Measurements from ENCODE around the gene NUP214.

- TF ChIP-seq CTCF (IDR thresholded peaks at IDR 0.05) = no peak
- TF ChIP-seq POLR2A (IDR thresholded peaks at IDR 0.05) = no peak
- no peak for TF ChIP-seq POLR2AphosphoS5 (IDR thresholded peaks at IDR 0.05)
These were observed 19.9 kb downstream of the NUP214 start for GRCh38 chr9:131145245-131145644.

Measured in prostate gland (tissue), 2 donors.